HS-5 (cell line): ENCODE results near the gene FBN1.

Source experiments
- DNase-seq: peaks from one replicate; pipeline ENCODE4 v3.0.0-alpha.2; 2012; ENCODE audit warnings: low read depth

The FBN1 gene

GRCh38 chr15:48426941-48427340 lies 218.6 kb downstream of the FBN1 start:
- DNase-seq: no peak

- DNase-seq: no peak
Observed at GRCh38 chr15:48426044-48426443, 219.5 kb downstream of the FBN1 start.

GRCh38 chr15:48425051-48425450 lies 220.5 kb downstream of the FBN1 start:
- DNase-seq: no peak

GRCh38 chr15:48423896-48424475 lies 221.5 kb downstream of the FBN1 start:
- DNase-seq: no peak

DNA sequence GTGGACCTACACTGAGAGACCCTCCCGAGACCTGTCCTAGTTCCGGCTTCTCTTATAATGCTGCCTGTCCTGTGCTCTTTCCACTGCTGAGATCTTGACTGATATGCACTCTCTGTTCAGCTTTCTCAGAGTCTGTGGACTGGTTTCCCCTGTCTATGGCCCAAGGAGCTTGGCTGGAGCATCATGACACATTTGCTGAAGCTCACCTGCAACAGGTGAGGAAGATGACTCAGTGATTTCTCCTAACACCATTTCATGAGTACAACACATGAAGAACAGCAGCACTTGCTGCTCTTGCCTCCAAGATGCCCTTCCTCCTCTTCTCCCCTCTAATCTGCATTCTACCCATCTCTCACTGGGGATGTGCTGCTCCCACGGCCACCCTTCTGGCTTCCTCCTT lies 222.2 kb downstream of the FBN1 start:
- DNase-seq: no peak

DNA sequence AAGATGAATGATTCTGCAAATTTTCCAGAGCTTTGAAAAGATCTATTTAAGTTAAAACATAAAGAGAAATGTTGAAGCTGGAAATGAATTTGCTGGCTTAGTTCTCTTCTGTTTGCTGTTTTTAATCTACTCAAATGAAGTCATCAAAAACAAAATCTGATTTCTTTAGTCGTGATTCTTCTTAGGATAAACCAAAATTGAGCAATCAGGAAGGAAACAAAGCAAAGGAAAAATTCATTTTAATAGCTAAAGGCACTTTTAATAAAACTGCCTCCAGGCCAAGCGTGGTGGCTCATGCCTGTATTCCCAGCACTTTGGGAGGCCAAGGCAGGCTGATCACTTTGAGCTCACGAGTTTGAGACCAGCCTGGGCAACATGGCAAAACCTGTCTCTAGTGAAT lies 223.1 kb downstream of the FBN1 start:
- DNase-seq: no peak

DNA sequence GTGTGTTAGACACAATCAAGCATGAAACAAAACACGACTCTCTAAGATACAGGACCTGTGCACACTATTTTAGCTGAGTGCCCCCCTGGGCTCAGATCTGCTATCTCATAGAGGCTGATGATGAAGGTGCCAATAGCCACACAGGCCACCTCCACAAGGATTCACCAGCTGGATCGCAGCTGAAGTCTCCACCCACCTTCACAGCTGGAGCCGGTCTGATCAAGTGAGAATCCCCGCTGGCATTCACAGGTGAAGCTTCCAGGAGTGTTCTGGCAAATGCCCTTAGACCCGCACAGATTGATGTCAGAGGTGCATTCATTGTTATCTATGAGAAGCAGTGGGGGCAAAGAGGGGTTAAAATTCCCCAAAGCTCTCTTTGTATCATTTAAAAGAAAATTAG lies 224.1 kb downstream of the FBN1 start:
- no peak for DNase-seq

DNA sequence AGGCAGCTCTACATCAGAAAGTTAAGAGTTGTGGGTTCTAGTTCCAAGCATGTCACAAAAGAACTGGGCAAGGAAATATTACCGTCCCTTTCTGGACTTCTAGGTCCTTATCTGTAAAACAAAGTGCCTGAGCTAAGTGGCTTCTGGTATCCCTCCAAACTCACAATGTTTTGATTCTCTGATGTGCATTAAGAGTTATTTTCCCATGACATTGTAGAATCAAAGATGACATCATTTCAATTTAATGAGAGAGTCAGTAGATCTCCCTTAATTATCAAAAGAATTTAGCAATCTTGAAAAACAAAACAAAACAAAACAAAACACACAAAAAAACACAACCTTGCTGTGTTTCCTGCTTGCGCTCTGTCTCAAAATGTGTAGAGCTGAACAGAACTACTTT lies 225.6 kb downstream of the FBN1 start:
- no peak for DNase-seq

- DNase-seq: no peak
Observed at GRCh38 chr15:48418343-48418742, 227.2 kb downstream of the FBN1 start.

DNA sequence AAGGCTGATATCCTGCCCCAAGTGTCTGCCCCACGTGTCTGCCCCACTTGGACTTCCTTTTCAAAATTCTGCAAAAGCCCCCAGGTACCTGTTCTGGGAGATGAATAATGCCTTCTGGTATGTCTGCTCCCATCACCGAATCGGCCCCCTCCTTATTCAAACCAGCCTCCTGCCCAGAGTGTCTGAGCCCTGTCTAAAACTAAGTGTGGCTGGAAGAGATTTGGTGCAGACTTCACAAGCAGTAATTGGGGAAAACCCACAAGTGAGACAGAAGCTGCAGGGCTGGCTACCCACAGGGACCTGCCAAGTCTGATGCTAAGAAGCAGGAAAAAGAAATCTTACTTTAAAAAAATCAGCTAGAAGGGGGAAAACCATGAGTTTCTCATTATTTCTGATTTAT lies 229.2 kb downstream of the FBN1 start:
- DNase-seq: no peak

DNA sequence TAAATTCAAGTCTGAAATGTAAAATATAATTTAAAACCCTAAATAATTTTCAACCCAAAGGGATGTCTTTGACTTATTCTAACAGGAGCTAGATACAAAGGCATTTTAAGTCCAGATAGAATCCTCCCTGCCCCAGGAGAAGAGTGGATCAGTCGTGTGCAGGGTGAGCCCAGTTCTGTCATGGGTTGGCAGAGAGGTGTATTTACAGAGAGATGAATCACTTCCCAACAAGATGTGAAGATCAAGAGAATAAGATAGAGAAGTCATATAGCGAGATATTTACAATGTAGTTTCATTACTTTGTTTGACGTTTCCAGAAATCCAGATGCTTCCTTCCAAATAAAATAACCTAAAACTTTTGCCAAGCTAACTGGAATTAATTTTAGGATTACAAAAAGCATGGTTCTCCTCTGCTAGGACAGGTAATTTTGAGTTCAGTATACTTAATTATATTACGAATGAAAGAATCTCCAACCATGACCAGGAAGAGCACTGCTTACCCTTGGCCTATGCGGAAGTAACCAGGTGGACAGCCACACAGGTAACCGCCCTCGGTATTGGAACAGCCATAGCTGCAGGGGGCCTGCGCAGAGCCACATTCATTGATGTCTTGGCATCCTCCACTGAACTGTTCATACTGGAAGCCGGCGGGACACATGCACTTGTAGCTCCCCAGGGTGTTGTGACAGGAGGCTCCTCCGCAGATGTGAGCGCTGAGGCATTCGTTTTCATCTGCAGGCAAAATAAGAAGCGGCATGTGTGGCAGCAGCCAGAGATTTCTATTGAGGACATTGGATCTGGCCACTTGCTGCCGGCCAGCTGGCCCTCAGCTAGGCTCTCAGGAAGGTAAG lies 230.2 kb downstream of the FBN1 start:
- DNase-seq: no peak

DNA sequence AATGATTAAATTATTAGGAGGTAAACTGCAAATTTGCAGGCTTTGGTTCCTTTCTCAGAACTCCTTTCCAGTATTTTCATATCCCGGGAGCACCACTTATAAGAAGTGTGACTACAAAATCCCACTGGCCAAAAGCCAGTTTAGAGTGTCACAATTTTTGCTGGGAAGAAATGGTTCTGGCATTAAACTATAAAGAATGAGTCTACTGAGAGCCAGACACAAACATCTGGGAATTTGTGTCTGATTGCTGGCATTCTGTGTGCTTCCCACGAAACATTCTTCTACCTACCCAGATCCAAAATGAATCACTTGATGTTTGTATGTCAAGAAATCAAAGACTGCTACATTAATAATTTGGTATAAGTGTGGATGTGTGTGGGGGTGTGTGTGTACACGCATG lies 231.5 kb downstream of the FBN1 start:
- no peak for DNase-seq

DNA sequence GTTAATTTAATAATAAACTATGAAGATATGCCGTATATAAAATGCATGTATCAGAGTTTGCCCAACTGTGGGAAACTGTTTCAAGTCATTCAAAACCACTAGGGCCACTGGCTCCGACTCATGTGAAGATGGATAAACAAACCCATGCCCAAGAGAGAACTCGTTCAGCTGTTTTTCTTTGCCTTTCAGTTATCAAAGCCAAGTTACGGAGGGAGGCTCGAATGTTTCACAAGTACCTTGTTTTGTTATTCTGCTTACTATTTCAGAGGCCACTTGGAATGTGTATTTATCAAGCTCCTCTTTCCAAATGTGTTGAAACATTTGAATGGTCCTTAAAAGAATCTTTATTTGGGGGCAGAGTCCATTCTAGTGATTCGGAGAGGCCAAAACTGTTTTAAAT lies 232.2 kb downstream of the FBN1 start:
- no peak for DNase-seq

GRCh38 chr15:48411971-48412591 lies 233.4 kb downstream of the FBN1 start:
- no peak for DNase-seq

DNA sequence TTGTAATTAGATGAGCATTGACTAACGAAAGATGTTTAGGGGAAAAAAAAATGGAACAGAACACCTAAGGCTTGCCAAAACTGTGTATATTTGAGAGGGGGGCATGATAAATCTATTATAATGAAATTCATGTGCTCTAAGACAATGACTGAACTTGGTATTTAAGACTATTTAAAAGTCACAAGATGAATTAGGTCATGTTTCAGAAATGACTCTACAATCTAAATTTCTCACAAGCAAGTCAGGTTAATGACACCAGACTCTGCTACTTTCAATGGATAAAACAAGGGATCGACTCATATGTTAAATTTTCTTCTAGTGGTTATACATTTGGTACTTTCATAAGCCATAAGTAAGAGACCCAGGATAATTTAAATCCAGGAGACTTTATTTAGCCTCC lies 235.9 kb downstream of the FBN1 start:
- DNase-seq: no peak

DNA sequence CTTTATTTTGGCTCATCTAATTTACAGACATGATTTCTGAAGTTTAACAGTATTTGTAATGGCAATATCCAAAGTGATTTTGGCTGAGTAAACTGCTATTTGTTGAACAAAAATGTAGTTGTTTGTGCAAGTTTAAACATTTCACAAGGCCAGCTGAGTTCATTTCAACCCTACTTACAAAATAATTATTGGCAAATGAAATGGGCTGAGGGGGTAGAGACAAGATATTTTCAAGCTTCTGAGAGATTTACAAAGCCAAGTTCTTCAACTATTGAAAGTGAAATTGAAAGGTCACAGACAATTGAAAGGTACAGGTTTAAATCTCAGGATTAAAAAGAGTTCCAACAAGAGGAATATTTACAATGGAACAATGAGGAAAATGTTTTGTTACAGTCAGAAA lies 237.2 kb downstream of the FBN1 start:
- DNase-seq: no peak

- no peak for DNase-seq
Observed at GRCh38 chr15:48407646-48408045, 237.9 kb downstream of the FBN1 start.

DNA sequence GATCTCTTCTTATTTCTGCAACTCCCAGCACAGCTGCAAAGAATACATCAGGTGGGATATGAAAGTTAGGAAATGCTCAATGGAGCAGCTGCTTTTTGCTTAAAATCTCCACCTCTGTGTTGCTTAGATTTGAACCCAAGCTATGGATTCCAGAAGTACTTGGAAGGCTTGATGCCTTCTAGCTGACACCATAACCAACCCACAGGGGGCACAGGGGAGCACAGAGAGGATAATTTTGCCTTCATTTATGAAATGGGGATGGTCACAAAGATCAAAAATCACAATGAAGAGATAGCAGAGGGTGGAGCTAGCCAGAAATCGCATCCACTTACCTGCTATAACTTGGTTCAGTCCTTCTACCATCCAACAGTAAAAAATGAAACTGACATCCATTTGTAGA lies 238.6 kb downstream of the FBN1 start:
- DNase-seq: no peak

DNA sequence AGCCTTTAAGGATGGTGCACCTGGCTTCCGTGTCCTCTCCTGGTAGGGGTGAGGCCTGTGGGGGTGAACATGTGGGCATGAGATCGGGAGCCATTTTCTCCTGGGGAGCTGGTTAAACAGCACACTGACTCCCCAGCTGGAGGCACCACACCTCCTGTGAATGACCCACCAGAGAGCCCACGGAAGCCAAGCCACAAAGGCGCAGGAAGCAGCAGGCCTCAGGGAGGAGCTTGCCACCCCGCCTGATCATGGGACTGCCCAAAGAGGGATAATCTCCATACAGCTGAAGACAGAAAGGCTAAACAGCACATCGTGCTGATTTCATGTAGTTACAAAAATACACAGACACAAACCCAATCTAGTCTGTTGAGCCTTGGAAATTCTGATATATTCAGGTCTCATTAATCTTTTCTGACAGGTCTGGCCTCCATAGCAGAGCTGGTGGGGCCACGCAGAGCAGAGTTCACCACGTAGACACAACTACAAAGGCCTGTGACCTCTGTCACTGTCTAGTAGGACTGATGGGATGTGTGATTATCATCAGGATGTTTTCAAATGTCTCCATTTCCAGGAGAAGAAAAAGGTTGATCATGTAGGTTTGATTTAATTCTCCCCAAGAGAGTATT lies 239.1 kb downstream of the FBN1 start:
- DNase-seq: no peak

- DNase-seq: no peak
Observed at GRCh38 chr15:48402427-48403177, 242.9 kb downstream of the FBN1 start.

DNA sequence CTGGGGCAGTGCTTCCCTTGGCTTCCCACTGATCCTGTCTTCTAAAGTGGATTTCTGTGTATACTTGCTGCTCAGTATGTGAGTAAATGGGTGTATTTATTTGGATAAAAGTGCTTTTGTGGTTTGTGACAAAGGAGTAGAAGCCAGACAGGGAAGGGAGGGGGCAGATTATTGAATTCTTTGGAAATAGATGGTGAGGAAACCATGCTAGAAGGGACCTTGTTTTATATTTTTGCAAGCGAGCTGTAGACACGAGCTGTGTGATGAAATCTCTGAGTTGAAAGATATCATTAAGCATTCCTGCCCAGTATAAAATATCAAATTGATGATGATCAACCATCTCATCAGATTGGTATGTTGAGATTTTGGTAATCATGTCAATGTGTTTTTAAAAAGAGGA lies 245.4 kb downstream of the FBN1 start:
- DNase-seq: no peak

DNA sequence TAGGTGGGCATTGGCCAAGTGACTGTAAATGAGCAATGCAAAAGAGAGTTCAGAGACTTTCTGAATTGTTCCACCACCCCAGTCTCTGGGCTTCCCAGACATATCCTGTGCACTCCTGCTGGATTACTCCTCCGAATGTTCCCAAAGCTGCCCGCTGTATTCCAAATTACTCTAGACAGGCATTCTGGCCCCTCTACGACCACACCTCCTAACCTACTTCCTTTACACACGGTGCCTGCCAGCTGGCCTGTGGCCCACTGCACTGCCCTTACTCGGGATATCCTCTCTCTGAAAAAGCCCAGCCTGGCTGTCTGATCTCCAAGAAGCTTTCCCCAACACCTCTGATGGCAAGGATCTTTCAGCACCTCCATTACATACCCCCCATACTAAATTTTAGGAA lies 247.7 kb downstream of the FBN1 start:
- DNase-seq: no peak
